ENCODE data around the gene METTL3. TPM values are rescaled to one million over a fixed set of nuclear protein-coding genes. Genes with fewer than 3 reads are reported as not detected.

METTL3 gene
- total RNA-seq, 1 experiment from 2014 or later: 105 TPM

GRCh38 chr14:21533294-21533693 lies 22.2 kb upstream of the METTL3 start:
- no peak overlapping the region for H2AFZ ChIP-seq (ENCODE audit: low read length)
- no peaks in the 10 kb centered on the region for H4K20me1 ChIP-seq (ENCODE audit: insufficient read depth, low read depth, low read length)
- no peaks in the 10 kb centered on the region for H3K9me3 ChIP-seq (ENCODE audit: low read length)
- H3K9ac ChIP-seq (ENCODE audit: low read length): no peak overlapping the region
- H3K4me3 ChIP-seq (ENCODE audit: low read length): no peak overlapping the region
- no peak overlapping the region for H3K4me2 ChIP-seq (ENCODE audit: low read depth, low read length, poor library complexity, severe bottlenecking)
- peaks cover 19% of the 10 kb centered on the region for H3K4me1 ChIP-seq (ENCODE audit: low read length)
- no peaks in the 10 kb centered on the region for H3K36me3 ChIP-seq (ENCODE audit: insufficient read depth, low read length)
- DNase-seq: no peak
- no peak overlapping the region for H3K27ac ChIP-seq (ENCODE audit: low read length)
- no peaks in the 10 kb centered on the region for H3K79me2 ChIP-seq (ENCODE audit: low read length)
- no peaks in the 10 kb centered on the region for H3K27me3 ChIP-seq (ENCODE audit: low read length)
- H3K9me2 ChIP-seq (replicated peaks; ENCODE audit: insufficient read depth, low read length): no peaks in the 10 kb centered on the region

GRCh38 chr14:21529515-21529914 lies 18.4 kb upstream of the METTL3 start:
- Histone ChIP-seq H3K4me2 (ENCODE audit: low read depth, low read length, poor library complexity, severe bottlenecking) (peak overlapping the region; percentile 21), H3K9ac (ENCODE audit: low read length) (no peak overlapping the region), H3K4me3 (ENCODE audit: low read length) (no peak overlapping the region), H3K9me3 (ENCODE audit: low read length) (no peaks in the 10 kb centered on the region), H3K4me1 (ENCODE audit: low read length) (peaks cover 35% of the 10 kb centered on the region), H3K9me2 (replicated peaks; ENCODE audit: insufficient read depth, low read length) (no peaks in the 10 kb centered on the region), H3K79me2 (ENCODE audit: low read length) (no peaks in the 10 kb centered on the region), H4K20me1 (ENCODE audit: insufficient read depth, low read depth, low read length) (no peaks in the 10 kb centered on the region), H3K27me3 (ENCODE audit: low read length) (no peaks in the 10 kb centered on the region), H2AFZ (ENCODE audit: low read length) (no peak overlapping the region), H3K27ac (ENCODE audit: low read length) (no peak overlapping the region), H3K36me3 (ENCODE audit: insufficient read depth, low read length) (no peaks in the 10 kb centered on the region)
- DNase-seq: no peak

GRCh38 chr14:21528381-21529348 lies 17.5 kb upstream of the METTL3 start:
- H3K9me2 ChIP-seq (replicated peaks; ENCODE audit: insufficient read depth, low read length): no peaks in the 10 kb centered on the region
- no peak overlapping the region for H3K9ac ChIP-seq (ENCODE audit: low read length)
- no peaks in the 10 kb centered on the region for H3K36me3 ChIP-seq (ENCODE audit: insufficient read depth, low read length)
- no peaks in the 10 kb centered on the region for H3K27me3 ChIP-seq (ENCODE audit: low read length)
- no peaks in the 10 kb centered on the region for H4K20me1 ChIP-seq (ENCODE audit: insufficient read depth, low read depth, low read length)
- H3K79me2 ChIP-seq (ENCODE audit: low read length): no peaks in the 10 kb centered on the region
- H2AFZ ChIP-seq (ENCODE audit: low read length): no peak overlapping the region; the same call in 1 of the 2 replicates
- H3K9me3 ChIP-seq (ENCODE audit: low read length): no peaks in the 10 kb centered on the region
- H3K27ac ChIP-seq (ENCODE audit: low read length): no peak overlapping the region
- DNase-seq: peak; percentile 51
- peak overlapping the region; percentile 21 for H3K4me2 ChIP-seq (ENCODE audit: low read depth, low read length, poor library complexity, severe bottlenecking)
- H3K4me1 ChIP-seq (ENCODE audit: low read length): peaks cover 35% of the 10 kb centered on the region
- no peak overlapping the region for H3K4me3 ChIP-seq (ENCODE audit: low read length)

GRCh38 chr14:21527318-21527679 lies 16.2 kb upstream of the METTL3 start:
- Histone ChIP-seq H3K4me2 (ENCODE audit: low read depth, low read length, poor library complexity, severe bottlenecking) (peak overlapping the region; percentile 37), H3K4me1 (ENCODE audit: low read length) (peaks cover 35% of the 10 kb centered on the region), H3K9me2 (replicated peaks; ENCODE audit: insufficient read depth, low read length) (no peaks in the 10 kb centered on the region), H2AFZ (ENCODE audit: low read length) (no peak overlapping the region), H3K36me3 (ENCODE audit: insufficient read depth, low read length) (no peaks in the 10 kb centered on the region), H3K4me3 (ENCODE audit: low read length) (0 out of 2 replicates have a peak overlapping the region, but pooled peaks have one; percentile 26), H3K27me3 (ENCODE audit: low read length) (no peaks in the 10 kb centered on the region), H3K79me2 (ENCODE audit: low read length) (no peaks in the 10 kb centered on the region), H3K27ac (ENCODE audit: low read length) (no peak overlapping the region), H3K9me3 (ENCODE audit: low read length) (no peaks in the 10 kb centered on the region), H4K20me1 (ENCODE audit: insufficient read depth, low read depth, low read length) (no peaks in the 10 kb centered on the region), H3K9ac (ENCODE audit: low read length) (no peak overlapping the region)
- no peak for DNase-seq

GRCh38 chr14:21526672-21527317 lies 15.7 kb upstream of the METTL3 start:
- Histone ChIP-seq H3K9me2 (replicated peaks; ENCODE audit: insufficient read depth, low read length) (no peaks in the 10 kb centered on the region), H3K9ac (ENCODE audit: low read length) (no peak overlapping the region), H3K9me3 (ENCODE audit: low read length) (no peaks in the 10 kb centered on the region), H4K20me1 (ENCODE audit: insufficient read depth, low read depth, low read length) (no peaks in the 10 kb centered on the region), H3K27me3 (ENCODE audit: low read length) (no peaks in the 10 kb centered on the region), H3K36me3 (ENCODE audit: insufficient read depth, low read length) (no peaks in the 10 kb centered on the region), H3K4me1 (ENCODE audit: low read length) (peaks cover 35% of the 10 kb centered on the region), H2AFZ (ENCODE audit: low read length) (no peak overlapping the region), H3K4me2 (ENCODE audit: low read depth, low read length, poor library complexity, severe bottlenecking) (peak overlapping the region; percentile 37), H3K79me2 (ENCODE audit: low read length) (no peaks in the 10 kb centered on the region), H3K4me3 (ENCODE audit: low read length) (0 out of 2 replicates have a peak overlapping the region, but pooled peaks have one; percentile 26), H3K27ac (ENCODE audit: low read length) (no peak overlapping the region)
- peak; percentile 65 for DNase-seq

- no peak within 1 kb of the TSS for H3K27ac ChIP-seq (ENCODE audit: low read length)
Observed at GRCh38 chr14:21525962-21526671, 15.0 kb upstream of the METTL3 start, which contains the start of gene SALL2. TSS of gene SALL2 (minus strand) at chr14:21526346. CDS start at chr14:21526127, 219 bp downstream.

GRCh38 chr14:21525571-21525961 lies 14.4 kb upstream of the METTL3 start:
- Histone ChIP-seq H3K4me1 (ENCODE audit: low read length) (peaks cover 35% of the 10 kb centered on the region), H3K27me3 (ENCODE audit: low read length) (no peaks in the 10 kb centered on the region), H2AFZ (ENCODE audit: low read length) (no peak overlapping the region), H3K9me3 (ENCODE audit: low read length) (no peaks in the 10 kb centered on the region), H3K36me3 (ENCODE audit: insufficient read depth, low read length) (no peaks in the 10 kb centered on the region), H3K79me2 (ENCODE audit: low read length) (no peaks in the 10 kb centered on the region), H3K9ac (ENCODE audit: low read length) (no peak overlapping the region), H3K27ac (ENCODE audit: low read length) (no peak overlapping the region), H3K4me2 (ENCODE audit: low read depth, low read length, poor library complexity, severe bottlenecking) (no peak overlapping the region), H3K9me2 (replicated peaks; ENCODE audit: insufficient read depth, low read length) (no peaks in the 10 kb centered on the region), H4K20me1 (ENCODE audit: insufficient read depth, low read depth, low read length) (no peaks in the 10 kb centered on the region), H3K4me3 (ENCODE audit: low read length) (no peak overlapping the region)
- DNase-seq: no peak

More at GRCh38 chr14:21525962-21526671, 15.0 kb upstream of the METTL3 start, which contains the start of gene SALL2:
- Histone ChIP-seq H3K4me2 (ENCODE audit: low read depth, low read length, poor library complexity, severe bottlenecking) (peak within 1 kb of the TSS; percentile 37), H3K4me1 (ENCODE audit: low read length) (peaks cover 35% of the 10 kb centered on the region), H3K4me3 (ENCODE audit: low read length) (0 out of 2 replicates have a peak within 1 kb of the TSS, but pooled peaks have one; percentile 26), H3K27me3 (ENCODE audit: low read length) (no peaks in the 10 kb centered on the region), H3K9ac (ENCODE audit: low read length) (no peak within 1 kb of the TSS), H3K9me3 (ENCODE audit: low read length) (no peaks in the 10 kb centered on the region), H3K79me2 (ENCODE audit: low read length) (no peaks in the 10 kb centered on the region), H4K20me1 (ENCODE audit: insufficient read depth, low read depth, low read length) (no peaks in the 10 kb centered on the region), H3K36me3 (ENCODE audit: insufficient read depth, low read length) (no peaks in the 10 kb centered on the region), H2AFZ (ENCODE audit: low read length) (no peak within 1 kb of the TSS), H3K9me2 (replicated peaks; ENCODE audit: insufficient read depth, low read length) (no peaks in the 10 kb centered on the region)
- no peak for DNase-seq
